Jurkat, Clone E6-1 (cell line): Measurements from ENCODE around the gene KLHL29.

Experiments used
- DNase-seq: peaks from one replicate; pipeline ENCODE4 v3.0.0-alpha.2; 2011; ENCODE audit warnings: low read depth, low spot score
- H3K4me3 ChIP-seq: 2 replicates; pipeline ENCODE4 v1.5.1; 2011; ENCODE audit warnings: mild to moderate bottlenecking, low read length, control low read depth, moderate library complexity

KLHL29 gene

GRCh38 chr2:23640711-23641110 is 255.7 kb downstream of the KLHL29 start:
- no peak for DNase-seq
- H3K4me3 ChIP-seq = no peak overlapping the region

GRCh38 chr2:23642516-23642915 is 257.5 kb downstream of the KLHL29 start:
- DNase-seq = no peak
- H3K4me3 ChIP-seq = no peak overlapping the region

GRCh38 chr2:23645230-23645808 is 260.3 kb downstream of the KLHL29 start:
- DNase-seq = no peak
- H3K4me3 ChIP-seq = no peak overlapping the region

GRCh38 chr2:23647563-23647962 is 262.6 kb downstream of the KLHL29 start:
- no peak for DNase-seq

GRCh38 chr2:23649303-23649702 is 264.3 kb downstream of the KLHL29 start:
- no peak for DNase-seq
- H3K4me3 ChIP-seq = no peak overlapping the region

More at GRCh38 chr2:23647563-23647962, 262.6 kb downstream of the KLHL29 start:
- H3K4me3 ChIP-seq = no peak overlapping the region

- no peak overlapping the region for H3K4me3 ChIP-seq
- DNase-seq = peak; percentile 65
Observed at GRCh38 chr2:23649819-23650218, 264.8 kb downstream of the KLHL29 start.

GRCh38 chr2:23651187-23652080 is 266.5 kb downstream of the KLHL29 start:
- no peak overlapping the region for H3K4me3 ChIP-seq
- DNase-seq = no peak

- no peak for DNase-seq
- no peak overlapping the region for H3K4me3 ChIP-seq
Observed at GRCh38 chr2:23653326-23653725, 268.3 kb downstream of the KLHL29 start.

- no peak overlapping the region for H3K4me3 ChIP-seq
- no peak for DNase-seq
Observed at GRCh38 chr2:23654756-23655155, 269.8 kb downstream of the KLHL29 start.

GRCh38 chr2:23655934-23656596 is 271.1 kb downstream of the KLHL29 start:
- no peak overlapping the region for H3K4me3 ChIP-seq
- no peak for DNase-seq

- H3K4me3 ChIP-seq = no peak overlapping the region
- no peak for DNase-seq
Observed at GRCh38 chr2:23656597-23656973, 271.6 kb downstream of the KLHL29 start.

GRCh38 chr2:23657371-23657770 is 272.4 kb downstream of the KLHL29 start:
- DNase-seq = no peak

GRCh38 chr2:23657934-23658333 is 273.0 kb downstream of the KLHL29 start:
- DNase-seq = no peak
- H3K4me3 ChIP-seq = no peak overlapping the region

More at GRCh38 chr2:23657371-23657770, 272.4 kb downstream of the KLHL29 start:
- H3K4me3 ChIP-seq = no peak overlapping the region

- no peak for DNase-seq
Observed at GRCh38 chr2:23658466-23658942, 273.5 kb downstream of the KLHL29 start.

GRCh38 chr2:23659328-23659727 is 274.3 kb downstream of the KLHL29 start:
- DNase-seq = no peak
- H3K4me3 ChIP-seq = no peak overlapping the region

More at GRCh38 chr2:23658466-23658942, 273.5 kb downstream of the KLHL29 start:
- no peak overlapping the region for H3K4me3 ChIP-seq

GRCh38 chr2:23659773-23660172 is 274.8 kb downstream of the KLHL29 start:
- H3K4me3 ChIP-seq = no peak overlapping the region
- DNase-seq = no peak

GRCh38 chr2:23660237-23660636 is 275.3 kb downstream of the KLHL29 start:
- no peak for DNase-seq
- no peak overlapping the region for H3K4me3 ChIP-seq

- peak; percentile 73 for DNase-seq
- no peak overlapping the region for H3K4me3 ChIP-seq
Observed at GRCh38 chr2:23661276-23662050, 276.5 kb downstream of the KLHL29 start.

GRCh38 chr2:23662466-23662865 is 277.5 kb downstream of the KLHL29 start:
- H3K4me3 ChIP-seq = no peak overlapping the region
- no peak for DNase-seq
